ENCODE results near the gene ADAMTS2. TPM values are rescaled to one million over a fixed set of nuclear protein-coding genes. Genes with fewer than 3 reads are reported as not detected.

Gene ADAMTS2
- polyA plus RNA-seq, 1 donor: 5.9 TPM

DNA sequence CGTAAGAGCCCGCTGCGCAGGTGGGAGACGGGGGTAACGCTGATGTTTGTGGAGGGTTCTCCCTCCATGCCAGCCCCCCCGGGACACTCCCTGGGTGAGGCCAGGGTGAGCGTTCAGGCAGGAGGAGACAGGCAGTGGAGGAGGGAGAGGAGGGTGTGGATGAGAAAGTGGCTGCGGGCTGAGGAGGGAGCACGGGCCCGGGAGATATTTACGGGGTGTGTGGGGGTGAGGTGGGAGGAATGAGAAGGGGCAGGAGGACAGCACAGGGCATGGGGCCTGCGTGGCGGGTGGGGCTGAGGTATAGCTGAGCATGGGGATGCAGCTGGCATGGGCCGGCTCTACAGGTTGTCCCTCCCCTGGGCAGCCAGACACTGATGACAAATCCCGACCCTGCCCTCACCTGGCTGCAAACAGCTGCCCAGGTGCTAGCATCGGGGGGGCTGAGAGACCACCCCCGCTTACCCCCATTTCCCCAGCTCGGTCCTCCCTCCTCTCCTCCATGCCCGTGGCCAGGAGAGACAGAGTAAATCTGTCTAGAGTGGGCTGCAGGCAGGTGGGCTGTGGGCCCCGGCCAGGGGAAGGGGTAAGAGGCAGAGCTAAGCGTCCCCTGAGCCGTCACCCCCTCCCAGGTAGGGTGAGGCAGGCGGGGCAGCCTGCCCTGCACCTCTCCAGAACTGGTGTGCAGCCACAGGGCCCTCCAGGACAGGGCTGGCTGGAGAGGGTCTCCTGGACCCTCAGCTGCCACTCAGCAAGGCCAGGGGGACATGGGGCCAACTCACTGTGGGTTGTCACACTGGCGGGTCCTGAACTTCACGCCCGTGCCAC, 205.9 kb downstream of the ADAMTS2 start:
- Histone ChIP-seq H3K27ac (ENCODE audit: low read length) (no peak overlapping the region), H3K36me3 (ENCODE audit: control insufficient read depth, insufficient read depth, low read length) (no peaks in the 10 kb centered on the region), H3K4me3 (ENCODE audit: low read length) (no peak overlapping the region), H3K9me3 (ENCODE audit: control insufficient read depth, low read depth, low read length) (no peaks in the 10 kb centered on the region), H3K4me1 (ENCODE audit: control insufficient read depth, insufficient read depth, low read length) (no peaks in the 10 kb centered on the region), H3K27me3 (ENCODE audit: control insufficient read depth, insufficient read depth, low read length) (no peaks in the 10 kb centered on the region)
- DNase-seq: no peak
- WGBS (ENCODE audit: insufficient coverage, low lambda C conversion rate): 60% methylated on average over 1 of the region's 26 CpGs

DNA sequence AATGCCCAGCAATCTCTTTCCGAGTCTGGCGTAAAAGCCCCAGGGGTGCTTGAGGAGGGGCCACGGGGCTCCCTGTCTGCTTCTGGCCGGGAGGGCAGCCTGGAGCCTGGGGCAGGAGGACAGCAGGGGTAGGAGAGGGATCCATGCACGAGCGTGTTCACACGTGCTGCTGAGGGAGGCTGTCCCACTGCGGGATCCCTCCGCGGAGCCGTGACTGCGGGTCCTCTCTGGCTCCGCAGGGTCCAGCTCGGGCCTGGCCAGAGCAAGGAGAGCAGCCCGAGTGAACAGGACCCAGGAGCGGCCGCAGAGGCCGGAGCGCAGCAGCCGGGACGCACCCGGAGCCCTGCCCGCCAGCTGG, 206.7 kb downstream of the ADAMTS2 start:
- H3K4me1 ChIP-seq (ENCODE audit: control insufficient read depth, insufficient read depth, low read length): no peaks in the 10 kb centered on the region
- H3K27ac ChIP-seq (ENCODE audit: low read length): no peak overlapping the region
- no peaks in the 10 kb centered on the region for H3K27me3 ChIP-seq (ENCODE audit: control insufficient read depth, insufficient read depth, low read length)
- no peaks in the 10 kb centered on the region for H3K9me3 ChIP-seq (ENCODE audit: control insufficient read depth, low read depth, low read length)
- H3K4me3 ChIP-seq (ENCODE audit: low read length): no peak overlapping the region
- no peaks in the 10 kb centered on the region for H3K36me3 ChIP-seq (ENCODE audit: control insufficient read depth, insufficient read depth, low read length)
- WGBS (ENCODE audit: insufficient coverage, low lambda C conversion rate): no CpG with 5 or more reads among the region's 23 CpGs
- DNase-seq: no peak

DNA sequence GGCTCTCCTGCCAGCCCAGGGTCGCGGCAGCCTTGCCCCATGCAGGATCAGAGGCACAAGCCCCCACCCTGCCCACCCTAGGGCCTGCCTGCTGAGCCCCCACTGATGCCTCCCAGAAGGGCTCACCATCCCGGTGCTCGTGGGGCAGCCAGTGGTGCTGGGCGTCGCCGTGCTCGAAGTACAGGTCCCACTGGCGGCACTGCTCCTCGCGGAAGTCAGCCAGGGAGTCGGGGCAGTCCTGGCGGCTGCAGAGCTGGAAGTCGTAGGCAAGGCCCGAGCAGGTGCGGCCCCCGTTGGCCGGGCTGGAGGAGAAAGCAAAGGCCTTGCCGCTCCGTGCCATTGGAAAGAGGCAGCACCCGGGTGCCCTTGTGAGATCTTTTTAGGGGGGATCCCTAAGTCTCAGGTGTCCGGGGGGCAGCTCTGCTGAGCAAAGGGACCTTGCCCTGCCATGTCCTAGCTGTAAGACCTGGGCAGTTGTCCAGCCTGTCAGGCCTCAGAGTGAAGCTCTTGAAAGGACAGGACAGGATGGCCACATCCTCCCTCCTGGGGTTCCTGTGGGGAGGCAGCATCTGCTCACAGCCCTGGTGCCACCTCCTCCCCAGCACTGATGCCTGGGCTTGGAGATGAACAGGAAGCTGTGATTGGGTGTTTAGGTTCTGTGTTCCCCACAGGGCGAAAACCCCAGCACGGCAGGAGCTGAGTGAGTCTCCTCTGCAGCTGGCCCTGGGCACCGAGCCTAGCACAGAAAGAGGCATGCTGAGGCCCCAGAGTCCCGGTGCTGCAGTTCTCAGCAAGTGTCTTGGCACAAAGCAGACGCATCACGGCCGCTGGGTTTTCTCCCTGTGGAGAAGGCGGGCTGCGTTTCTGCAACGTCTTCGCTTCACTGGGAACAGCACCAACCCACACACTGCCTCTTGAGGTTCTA, 207.4 kb downstream of the ADAMTS2 start:
- no peak overlapping the region for H3K4me3 ChIP-seq (ENCODE audit: low read length)
- H3K27me3 ChIP-seq (ENCODE audit: control insufficient read depth, insufficient read depth, low read length): no peaks in the 10 kb centered on the region
- no peaks in the 10 kb centered on the region for H3K9me3 ChIP-seq (ENCODE audit: control insufficient read depth, low read depth, low read length)
- H3K4me1 ChIP-seq (ENCODE audit: control insufficient read depth, insufficient read depth, low read length): no peaks in the 10 kb centered on the region
- no CpG with 5 or more reads among the region's 33 CpGs for WGBS (ENCODE audit: insufficient coverage, low lambda C conversion rate)
- H3K27ac ChIP-seq (ENCODE audit: low read length): no peak overlapping the region
- no peak for DNase-seq
- no peaks in the 10 kb centered on the region for H3K36me3 ChIP-seq (ENCODE audit: control insufficient read depth, insufficient read depth, low read length)

DNA sequence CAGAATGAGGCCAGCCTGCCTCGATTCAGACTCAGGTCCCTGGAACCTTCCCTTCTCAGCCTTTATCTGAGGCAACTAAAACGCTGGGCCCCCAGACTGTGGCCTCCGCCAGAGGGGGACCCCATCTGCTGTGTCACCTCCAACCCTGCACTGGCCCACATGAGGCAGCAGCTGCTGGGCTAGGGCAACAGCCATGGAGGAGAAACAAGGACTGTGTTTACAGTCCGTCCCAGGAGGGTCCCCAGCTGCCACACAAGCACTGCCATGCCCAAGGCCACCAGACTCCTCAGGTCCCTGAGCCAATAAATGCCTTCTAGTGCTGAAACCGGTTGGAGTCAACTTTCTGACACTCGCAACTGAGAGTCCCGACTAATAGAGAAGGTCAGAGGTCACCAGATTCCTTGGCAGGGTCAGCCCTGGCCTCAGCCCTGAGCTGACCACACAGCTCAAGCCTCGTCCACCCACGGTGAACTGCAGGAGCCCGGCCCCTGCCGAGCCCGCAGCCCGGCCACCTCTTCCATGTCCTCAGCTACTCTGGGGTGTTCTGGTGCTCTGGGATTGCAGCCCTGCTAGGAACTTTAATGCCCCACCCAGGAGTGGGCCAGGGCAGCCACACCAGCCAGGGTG, 208.1 kb downstream of the ADAMTS2 start:
- Histone ChIP-seq H3K27me3 (ENCODE audit: control insufficient read depth, insufficient read depth, low read length) (no peaks in the 10 kb centered on the region), H3K4me1 (ENCODE audit: control insufficient read depth, insufficient read depth, low read length) (no peaks in the 10 kb centered on the region), H3K27ac (ENCODE audit: low read length) (no peak overlapping the region), H3K36me3 (ENCODE audit: control insufficient read depth, insufficient read depth, low read length) (no peaks in the 10 kb centered on the region), H3K4me3 (ENCODE audit: low read length) (no peak overlapping the region), H3K9me3 (ENCODE audit: control insufficient read depth, low read depth, low read length) (no peaks in the 10 kb centered on the region)
- DNase-seq: no peak
- no CpG with 5 or more reads among the region's 13 CpGs for WGBS (ENCODE audit: insufficient coverage, low lambda C conversion rate)

DNA sequence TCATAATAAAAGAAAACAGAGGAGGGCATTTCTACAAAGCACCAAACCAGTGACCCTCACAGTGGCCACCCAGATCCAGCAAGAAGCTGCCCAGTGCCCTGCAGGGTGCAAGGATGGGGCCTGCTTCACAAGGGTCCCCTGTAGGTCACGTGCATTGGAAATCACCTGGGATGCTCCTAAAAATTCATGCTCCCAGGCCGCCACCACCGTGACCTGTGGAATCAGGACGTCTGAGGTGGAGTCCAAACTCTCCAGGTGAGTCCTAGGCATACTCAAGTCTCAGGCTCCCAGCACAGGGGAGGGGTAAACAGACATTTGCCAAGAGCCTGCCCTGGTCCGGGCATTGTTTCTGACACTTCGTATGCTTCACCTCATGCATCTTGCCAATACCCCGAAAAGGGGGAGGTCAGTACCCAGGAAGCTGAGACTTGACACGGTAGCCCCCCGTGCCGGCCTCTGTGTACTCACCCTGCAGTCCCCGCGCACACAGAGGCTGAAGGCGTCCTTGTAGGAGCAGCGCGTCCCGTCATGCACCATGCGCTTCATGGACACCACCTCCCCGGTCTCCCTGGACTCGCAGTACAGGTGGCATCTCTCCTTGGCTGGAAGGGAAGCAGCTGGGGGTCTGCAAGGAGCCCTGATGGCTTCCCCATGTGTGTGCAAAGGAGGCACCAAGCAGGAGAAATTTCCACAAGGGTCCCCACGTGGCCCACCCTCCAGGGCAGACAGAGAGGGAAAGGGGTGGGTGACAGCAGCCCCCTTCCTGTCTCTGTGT, 209.6 kb downstream of the ADAMTS2 start:
- WGBS (ENCODE audit: insufficient coverage, low lambda C conversion rate): 100% methylated on average over 1 of the region's 20 CpGs

DNA sequence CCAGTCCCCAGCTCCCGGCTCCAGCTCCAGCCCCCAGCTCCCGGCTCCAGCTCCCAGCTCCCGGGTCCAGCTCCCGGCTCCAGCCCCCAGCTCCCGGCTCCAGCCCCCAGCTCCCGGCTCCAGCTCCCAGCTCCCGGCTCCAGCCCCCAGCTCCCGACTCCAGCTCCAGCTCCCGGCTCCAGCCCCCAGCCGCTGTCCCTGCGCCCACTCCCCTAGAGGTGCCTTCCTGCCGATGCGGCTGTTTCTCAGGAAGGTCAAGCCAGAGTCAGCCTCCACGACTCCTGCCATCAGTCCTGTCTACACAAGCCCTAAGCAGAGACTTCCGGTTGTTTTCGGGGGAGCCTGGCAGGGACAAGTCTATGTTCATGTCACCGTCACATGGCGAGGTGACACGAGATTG, 210.3 kb downstream of the ADAMTS2 start:
- no peaks in the 10 kb centered on the region for H3K36me3 ChIP-seq (ENCODE audit: control insufficient read depth, insufficient read depth, low read length)
- no peak overlapping the region for H3K4me3 ChIP-seq (ENCODE audit: low read length)
- no CpG with 5 or more reads among the region's 19 CpGs for WGBS (ENCODE audit: insufficient coverage, low lambda C conversion rate)
- H3K4me1 ChIP-seq (ENCODE audit: control insufficient read depth, insufficient read depth, low read length): no peaks in the 10 kb centered on the region
- no peak for DNase-seq
- no peak overlapping the region for H3K27ac ChIP-seq (ENCODE audit: low read length)
- no peaks in the 10 kb centered on the region for H3K27me3 ChIP-seq (ENCODE audit: control insufficient read depth, insufficient read depth, low read length)
- no peaks in the 10 kb centered on the region for H3K9me3 ChIP-seq (ENCODE audit: control insufficient read depth, low read depth, low read length)

More for the DNA sequence above, 209.6 kb downstream of the ADAMTS2 start:
- H3K9me3 ChIP-seq (ENCODE audit: control insufficient read depth, low read depth, low read length): no peaks in the 10 kb centered on the region
- H3K4me1 ChIP-seq (ENCODE audit: control insufficient read depth, insufficient read depth, low read length): no peaks in the 10 kb centered on the region
- no peak for DNase-seq
- no peaks in the 10 kb centered on the region for H3K36me3 ChIP-seq (ENCODE audit: control insufficient read depth, insufficient read depth, low read length)
- H3K27ac ChIP-seq (ENCODE audit: low read length): no peak overlapping the region
- H3K27me3 ChIP-seq (ENCODE audit: control insufficient read depth, insufficient read depth, low read length): no peaks in the 10 kb centered on the region
- H3K4me3 ChIP-seq (ENCODE audit: low read length): no peak overlapping the region

DNA sequence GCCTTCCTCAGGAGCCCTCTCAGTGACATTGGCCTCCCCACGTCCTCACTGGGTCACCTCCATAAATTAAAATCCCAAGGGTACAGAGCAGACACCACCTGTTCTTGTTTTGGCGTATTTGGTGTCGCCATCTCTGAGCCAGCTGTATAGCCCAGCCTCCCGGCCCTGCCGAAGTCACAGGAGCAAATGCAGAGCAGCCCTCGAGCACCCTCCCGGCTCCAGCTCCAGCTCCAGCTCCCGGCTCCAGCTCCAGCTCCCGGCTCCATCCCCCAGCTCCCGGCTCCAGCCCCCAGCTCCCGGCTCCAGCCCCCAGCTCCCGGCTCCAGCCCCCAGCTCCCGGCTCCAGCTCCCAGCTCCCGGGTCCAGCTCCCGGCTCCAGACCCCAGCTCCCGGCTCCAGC, 210.8 kb downstream of the ADAMTS2 start:
- H3K9me3 ChIP-seq (ENCODE audit: control insufficient read depth, low read depth, low read length): no peaks in the 10 kb centered on the region
- 67% methylated on average over 1 of the region's 16 CpGs for WGBS (ENCODE audit: insufficient coverage, low lambda C conversion rate)
- H3K4me1 ChIP-seq (ENCODE audit: control insufficient read depth, insufficient read depth, low read length): no peaks in the 10 kb centered on the region
- H3K36me3 ChIP-seq (ENCODE audit: control insufficient read depth, insufficient read depth, low read length): no peaks in the 10 kb centered on the region
- H3K27me3 ChIP-seq (ENCODE audit: control insufficient read depth, insufficient read depth, low read length): no peaks in the 10 kb centered on the region
- DNase-seq: no peak
- no peak overlapping the region for H3K4me3 ChIP-seq (ENCODE audit: low read length)
- H3K27ac ChIP-seq (ENCODE audit: low read length): no peak overlapping the region

DNA sequence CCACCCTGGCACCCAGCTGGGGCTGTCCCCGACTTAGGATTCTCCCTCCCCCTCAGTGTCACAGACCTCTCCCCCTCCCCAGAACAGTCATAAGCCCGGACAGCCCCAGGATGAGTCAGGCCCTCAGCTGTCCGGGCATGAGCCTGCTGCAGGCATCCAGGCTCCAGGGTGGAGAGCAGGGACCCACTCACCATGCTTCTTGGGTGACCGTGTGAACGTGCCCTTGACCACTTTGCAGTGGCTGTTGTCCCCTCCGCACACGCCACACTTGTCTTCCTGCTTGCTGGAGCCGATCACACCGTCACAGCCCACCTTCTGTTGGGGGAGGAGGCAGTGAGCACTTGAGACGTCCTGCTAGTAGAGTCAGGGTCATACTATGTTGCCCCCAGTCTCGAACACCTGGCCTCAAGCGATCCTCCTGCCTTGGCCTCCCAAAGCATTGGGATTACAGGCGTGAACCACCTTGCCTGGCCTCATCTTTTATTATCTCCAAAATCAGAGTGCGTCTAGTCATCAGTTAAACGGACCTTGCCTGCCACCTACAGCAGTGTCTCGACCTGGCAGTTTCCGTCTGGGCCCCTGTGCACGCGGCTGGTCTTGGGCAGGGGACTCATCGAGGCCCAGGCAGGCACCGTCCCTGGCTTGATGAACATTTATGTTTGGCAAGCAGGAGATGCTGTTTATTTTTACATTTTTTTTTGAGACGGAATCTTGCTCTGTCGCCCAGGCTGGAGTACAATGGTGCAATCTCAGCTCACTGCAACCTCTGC, 212.5 kb downstream of the ADAMTS2 start:
- H3K36me3 ChIP-seq (ENCODE audit: control insufficient read depth, insufficient read depth, low read length): no peaks in the 10 kb centered on the region
- WGBS (ENCODE audit: insufficient coverage, low lambda C conversion rate): no CpG with 5 or more reads among the region's 23 CpGs
- no peak overlapping the region for H3K27ac ChIP-seq (ENCODE audit: low read length)
- H3K4me1 ChIP-seq (ENCODE audit: control insufficient read depth, insufficient read depth, low read length): no peaks in the 10 kb centered on the region
- no peaks in the 10 kb centered on the region for H3K9me3 ChIP-seq (ENCODE audit: control insufficient read depth, low read depth, low read length)
- no peak overlapping the region for H3K4me3 ChIP-seq (ENCODE audit: low read length)
- no peak for DNase-seq
- no peaks in the 10 kb centered on the region for H3K27me3 ChIP-seq (ENCODE audit: control insufficient read depth, insufficient read depth, low read length)

DNA sequence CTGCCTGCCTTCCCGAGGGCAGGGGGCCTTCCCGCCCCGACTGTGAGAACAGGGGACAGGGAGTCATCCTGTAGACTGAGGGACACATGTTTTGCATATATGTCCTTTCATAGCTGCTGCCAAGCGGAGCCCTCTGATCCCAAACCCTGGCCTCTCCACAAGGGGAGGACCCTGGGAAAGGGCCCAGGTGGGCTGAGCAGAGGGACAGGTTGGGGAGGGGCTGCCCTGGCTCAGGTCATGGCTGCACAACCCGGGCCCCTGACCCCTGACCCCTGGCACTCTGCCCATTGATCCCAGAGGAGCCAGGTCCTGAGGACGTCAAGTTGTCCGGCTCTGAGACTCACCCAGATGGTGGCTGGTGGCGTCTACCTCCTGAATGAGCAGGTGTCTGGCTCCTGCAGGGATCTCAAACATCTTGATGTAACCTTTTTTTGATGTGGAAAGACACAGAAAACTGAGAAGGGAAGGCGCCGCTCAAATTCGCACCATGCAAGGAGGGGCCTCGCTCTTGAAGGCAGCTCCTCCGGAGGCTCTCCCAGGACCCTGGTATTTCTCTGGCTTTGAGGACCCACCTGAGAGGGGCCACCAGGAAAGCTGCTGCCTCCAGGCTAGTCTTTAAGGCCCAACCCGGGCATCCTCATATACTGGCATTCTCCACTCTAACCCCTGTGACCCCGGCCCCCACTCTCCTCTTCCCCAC, 213.2 kb downstream of the ADAMTS2 start:
- Histone ChIP-seq H3K27ac (ENCODE audit: low read length) (no peak overlapping the region), H3K27me3 (ENCODE audit: control insufficient read depth, insufficient read depth, low read length) (no peaks in the 10 kb centered on the region), H3K36me3 (ENCODE audit: control insufficient read depth, insufficient read depth, low read length) (no peaks in the 10 kb centered on the region), H3K4me1 (ENCODE audit: control insufficient read depth, insufficient read depth, low read length) (no peaks in the 10 kb centered on the region), H3K4me3 (ENCODE audit: low read length) (no peak overlapping the region), H3K9me3 (ENCODE audit: control insufficient read depth, low read depth, low read length) (no peaks in the 10 kb centered on the region)
- no peak for DNase-seq
- no CpG with 5 or more reads among the region's 15 CpGs for WGBS (ENCODE audit: insufficient coverage, low lambda C conversion rate)
